Measurements from ENCODE around the gene C11orf71.

Gene C11orf71

GRCh38 chr11:114359342-114359741, 41.0 kb downstream of the C11orf71 start:
- no peaks in the 10 kb centered on the region for H3K27me3 ChIP-seq (ENCODE audit: control insufficient read depth, insufficient read depth, low read length)
- no peak overlapping the region for H3K27ac ChIP-seq (ENCODE audit: low read length)
- H3K9me3 ChIP-seq (ENCODE audit: control insufficient read depth, insufficient read depth, low read length), result no peaks in the 10 kb centered on the region
- no peaks in the 10 kb centered on the region for H3K4me1 ChIP-seq (ENCODE audit: control insufficient read depth, insufficient read depth, low read length)
- no peak overlapping the region for H3K4me3 ChIP-seq (ENCODE audit: low read length)
- no peaks in the 10 kb centered on the region for H3K36me3 ChIP-seq (ENCODE audit: control insufficient read depth, insufficient read depth, low read length)
- DNase-seq (ENCODE audit: low read depth, low spot score), result no peak

GRCh38 chr11:114358716-114359115, 41.6 kb downstream of the C11orf71 start:
- Histone ChIP-seq H3K9me3 (ENCODE audit: control insufficient read depth, insufficient read depth, low read length) (no peaks in the 10 kb centered on the region), H3K4me3 (ENCODE audit: low read length) (no peak overlapping the region), H3K27me3 (ENCODE audit: control insufficient read depth, insufficient read depth, low read length) (no peaks in the 10 kb centered on the region), H3K27ac (ENCODE audit: low read length) (no peak overlapping the region), H3K4me1 (ENCODE audit: control insufficient read depth, insufficient read depth, low read length) (no peaks in the 10 kb centered on the region), H3K36me3 (ENCODE audit: control insufficient read depth, insufficient read depth, low read length) (no peaks in the 10 kb centered on the region)
- no peak for DNase-seq (ENCODE audit: low read depth, low spot score)
- no CpG with 5 or more reads among the region's 1 CpG for WGBS (ENCODE audit: insufficient coverage, insufficient read length)

GRCh38 chr11:114354076-114354475, 46.2 kb downstream of the C11orf71 start:
- Histone ChIP-seq H3K27me3 (ENCODE audit: control insufficient read depth, insufficient read depth, low read length) (no peaks in the 10 kb centered on the region), H3K4me1 (ENCODE audit: control insufficient read depth, insufficient read depth, low read length) (no peaks in the 10 kb centered on the region), H3K4me3 (ENCODE audit: low read length) (no peak overlapping the region), H3K27ac (ENCODE audit: low read length) (no peak overlapping the region), H3K36me3 (ENCODE audit: control insufficient read depth, insufficient read depth, low read length) (no peaks in the 10 kb centered on the region), H3K9me3 (ENCODE audit: control insufficient read depth, insufficient read depth, low read length) (no peaks in the 10 kb centered on the region)
- no CpG with 5 or more reads among the region's 3 CpGs for WGBS (ENCODE audit: insufficient coverage, insufficient read length)
- no peak for DNase-seq (ENCODE audit: low read depth, low spot score)

- no CpG with 5 or more reads among the region's 3 CpGs for WGBS (ENCODE audit: insufficient coverage, insufficient read length)
- H3K27me3 ChIP-seq (ENCODE audit: control insufficient read depth, insufficient read depth, low read length), result no peaks in the 10 kb centered on the region
- H3K36me3 ChIP-seq (ENCODE audit: control insufficient read depth, insufficient read depth, low read length), result no peaks in the 10 kb centered on the region
- no peak overlapping the region for H3K4me3 ChIP-seq (ENCODE audit: low read length)
- no peaks in the 10 kb centered on the region for H3K4me1 ChIP-seq (ENCODE audit: control insufficient read depth, insufficient read depth, low read length)
- H3K9me3 ChIP-seq (ENCODE audit: control insufficient read depth, insufficient read depth, low read length), result no peaks in the 10 kb centered on the region
- H3K27ac ChIP-seq (ENCODE audit: low read length), result no peak overlapping the region
- no peak for DNase-seq (ENCODE audit: low read depth, low spot score)
These were observed 46.9 kb downstream of the C11orf71 start for GRCh38 chr11:114353443-114353842.

GRCh38 chr11:114350022-114350421, 50.3 kb downstream of the C11orf71 start:
- peaks cover 3% of the 10 kb centered on the region for H3K9me3 ChIP-seq (ENCODE audit: control insufficient read depth, insufficient read depth, low read length)
- no CpG with 5 or more reads among the region's 10 CpGs for WGBS (ENCODE audit: insufficient coverage, insufficient read length)
- DNase-seq (ENCODE audit: low read depth, low spot score), result no peak
- H3K36me3 ChIP-seq (ENCODE audit: control insufficient read depth, insufficient read depth, low read length), result no peaks in the 10 kb centered on the region
- no peaks in the 10 kb centered on the region for H3K4me1 ChIP-seq (ENCODE audit: control insufficient read depth, insufficient read depth, low read length)
- H3K27me3 ChIP-seq (ENCODE audit: control insufficient read depth, insufficient read depth, low read length), result no peaks in the 10 kb centered on the region
- H3K27ac ChIP-seq (ENCODE audit: low read length), result no peak overlapping the region
- H3K4me3 ChIP-seq (ENCODE audit: low read length), result no peak overlapping the region

All from iPS DF 6.9 (cell line).